HCT116 (cell line): ENCODE results near the gene PDHX. TPM values are rescaled to one million over a fixed set of nuclear protein-coding genes. Genes with fewer than 3 reads are reported as not detected.
A peak's percentile ranks its signal among the peaks of the same experiment; 100 is the strongest.

ENCODE experiments used
- ATAC-seq: fragments of 200-7000 bp; cut with Tn5 transposase; 2 replicates; pipeline ENCODE4 v1.9.1; 2020; ENCODE audit warnings: mild to moderate bottlenecking, moderate library complexity
- BruUV-seq: library from RNA; stranded (reverse); fragments of 400-500 nt; replicated peaks from 2 replicates; lab custom pipeline; 2021; lab: Mats Ljungman, UMichigan
- CTCF ChIA-PET: fragments of 300-600 bp; sonication (Branson Sonifier 250); formaldehyde crosslinking; loops from one replicate; lab custom pipeline; 2021; ENCODE audit warnings: antibody characterized with exemption; lab: Charles Lee
- POLR2A ChIA-PET: fragments of 300-600, 350-600 bp; sonication (Branson Sonifier 250); formaldehyde crosslinking; loops from one replicate; lab custom pipeline; 2021; ENCODE audit warnings: antibody characterized with exemption; lab: Charles Lee
- RAD21 ChIA-PET, 2 experiments: fragments of 300-600 bp; sonication (Branson Sonifier 250); formaldehyde crosslinking; loops; one replicate each; lab custom pipeline; 2023; ENCODE audit warnings: low total read pairs in 2 of 2; ENCODE audit not compliant: uncharacterized antibody in 2 of 2, unreplicated experiment in 2 of 2, low non-redundant PET in 1 of 2; lab: Charles Lee
- DNase-seq: peaks from one replicate; pipeline ENCODE4 v3.0.0-alpha.2; 2010; ENCODE audit warnings: low read depth, low spot score
- H2AFZ ChIP-seq: fragments of 200-600 bp; shearing (Covaris generic), sonication (generic); 2 replicates; pipeline ENCODE4 v1.6.1; 2017; ENCODE audit warnings: low read depth, mixed run types, mixed read lengths, antibody characterized with exemption, low read length; ENCODE audit not compliant: poor library complexity, severe bottlenecking
- H3K27ac ChIP-seq: 2 replicates; pipeline ENCODE4 v1.5.1; 2012; ENCODE audit warnings: low read depth, low read length
- H3K27me3 ChIP-seq: fragments of 200-600 bp; sonication (generic); 2 replicates; pipeline ENCODE4 v1.6.1; 2016; ENCODE audit warnings: mixed run types, low read length, mixed read lengths; ENCODE audit not compliant: insufficient read depth
- H3K36me3 ChIP-seq, 2 experiments: fragments of 200-500 bp in 1 of 2; fragments of 200-600 bp in 1 of 2; sonication (Bioruptor generic) in 1 of 2; sonication (generic) in 1 of 2; 2 replicates each; pipeline versions ENCODE4 v1.5.1 to v1.6.1; 2014 to 2016; ENCODE audit warnings: low read length in 2 of 2, inconsistent platforms in 1 of 2, mixed read lengths in 1 of 2, mixed run types in 1 of 2; ENCODE audit not compliant: insufficient read depth in 2 of 2, control insufficient read depth in 1 of 2
- H3K4me1 ChIP-seq, 2 experiments: fragments of 200-600 bp in 1 of 2; sonication (generic) in 1 of 2; 2 replicates each; pipeline versions ENCODE4 v1.5.1 to v1.6.1; 2012 to 2017; ENCODE audit warnings: low read length in 2 of 2, inconsistent platforms in 1 of 2, mild to moderate bottlenecking in 1 of 2, mixed read lengths in 1 of 2, mixed run types in 1 of 2, moderate library complexity in 1 of 2; ENCODE audit not compliant: insufficient read depth in 2 of 2, control insufficient read depth in 1 of 2
- H3K4me2 ChIP-seq: fragments of 200-600 bp; sonication (generic); 2 replicates; pipeline ENCODE4 v1.6.1; 2017; ENCODE audit warnings: mixed run types, low read length, mixed read lengths
- H3K4me3 ChIP-seq, 2 experiments: fragments of 200-600 bp in 1 of 2; sonication (generic) in 1 of 2; replicated peaks in 1 of 2; 2 replicates each; pipeline ENCODE4 v1.5.1; 2011 to 2016; ENCODE audit warnings: low read length in 2 of 2, control low read depth in 1 of 2, low read depth in 1 of 2, mild to moderate bottlenecking in 1 of 2, mixed read lengths in 1 of 2, mixed run types in 1 of 2
- H3K79me2 ChIP-seq: fragments of 200-600 bp; sonication (generic); 2 replicates; pipeline ENCODE4 v1.6.1; 2017; ENCODE audit warnings: mild to moderate bottlenecking, mixed run types, low read length, moderate library complexity, mixed read lengths; ENCODE audit not compliant: insufficient read depth
- H3K9ac ChIP-seq: fragments of 200-600 bp; sonication (generic); 2 replicates; pipeline ENCODE4 v1.6.1; 2016; ENCODE audit warnings: low read length, mixed read lengths
- H3K9me2 ChIP-seq: fragments of 200-600 bp; sonication (generic), shearing (Covaris generic); 2 replicates; pipeline ENCODE4 v1.6.1; 2017; ENCODE audit warnings: mixed run types, mild to moderate bottlenecking, moderate library complexity; ENCODE audit not compliant: insufficient read depth
- H3K9me3 ChIP-seq, 2 experiments: fragments of 200-500 bp in 1 of 2; fragments of 200-600 bp in 1 of 2; sonication (Bioruptor generic) in 1 of 2; sonication (generic) in 1 of 2; 2 replicates each; pipeline ENCODE4 v1.6.1; 2014 to 2017; ENCODE audit warnings: low read length in 2 of 2, mixed read lengths in 2 of 2, inconsistent platforms in 1 of 2, low read depth in 1 of 2, mild to moderate bottlenecking in 1 of 2, mixed run types in 1 of 2, moderate library complexity in 1 of 2; ENCODE audit not compliant: control insufficient read depth in 1 of 2, insufficient read depth in 1 of 2
- H4K20me1 ChIP-seq: fragments of 200-600 bp; sonication (generic), shearing (Covaris generic); 2 replicates; pipeline ENCODE4 v1.6.1; 2017; ENCODE audit warnings: mixed run types, mild to moderate bottlenecking, moderate library complexity; ENCODE audit not compliant: insufficient read depth
- CBX3 ChIP-seq: IDR thresholded peaks from 2 replicates; pipeline ENCODE4 v1.6.1; 2012; ENCODE audit warnings: low read depth
- EZH2 ChIP-seq: fragments of 200-600 bp; sonication (generic); IDR thresholded peaks from 2 replicates; pipeline ENCODE4 v1.6.1; 2017; ENCODE audit warnings: antibody characterized with exemption, mixed run types
- EZH2phosphoT487 ChIP-seq: fragments of 200-600 bp; IDR thresholded peaks from 2 replicates; pipeline ENCODE4 v1.6.1; 2018; ENCODE audit warnings: antibody characterized with exemption, borderline replicate concordance
- FOSL1 ChIP-seq: IDR thresholded peaks from 2 replicates; pipeline ENCODE4 v1.6.1; 2012; ENCODE audit warnings: low read depth
- POLR2A ChIP-seq: IDR thresholded peaks from 2 replicates; pipeline ENCODE4 v1.7.0; 2011; ENCODE audit warnings: borderline replicate concordance; ENCODE audit not compliant: insufficient read depth, insufficient read length; ENCODE audit errors: extremely low read depth
- POLR2AphosphoS5 ChIP-seq: IDR thresholded peaks from 2 replicates; pipeline ENCODE4 v1.6.1; 2011; ENCODE audit warnings: mild to moderate bottlenecking, low read depth, low read length, moderate library complexity
- SIN3A ChIP-seq: IDR thresholded peaks from 2 replicates; pipeline ENCODE4 v1.6.1; 2012; ENCODE audit warnings: low read depth
- SP1 ChIP-seq: IDR thresholded peaks from 2 replicates; pipeline ENCODE4 v1.6.1; 2012; ENCODE audit warnings: low read depth
- ZFX ChIP-seq: fragments of 450-650 bp; IDR thresholded peaks from 2 replicates; pipeline ENCODE4 v1.6.1; 2017
- intact Hi-C: fragments of 100-400 bp; cut with micrococcal nuclease; formaldehyde crosslinking; loops from 2 replicates; pipeline ENCODE4 v1.10.0; 2022
- total RNA-seq: library from RNA; stranded (reverse); gene quantifications from one replicate; pipeline ENCODE4 v1.2.1, GENCODE V29; 2021; ENCODE audit not compliant: unreplicated experiment
- TF ChIP-seq, protein P1 (sequence below): IDR thresholded peaks from 2 replicates; pipeline ENCODE4 v1.6.1; 2012; ENCODE audit warnings: low read depth
- TF ChIP-seq, protein P2 (sequence below), 3 experiments: fragments of 200-600 bp in 1 of 3; sonication (generic) in 1 of 3; IDR thresholded peaks in 2 of 3; conservative IDR thresholded peaks in 1 of 3; 2 replicates each; pipeline ENCODE4 v1.5.1; 2012 to 2017; ENCODE audit warnings: low read depth in 2 of 3, low read length in 2 of 3, antibody characterized with exemption in 1 of 3, borderline replicate concordance in 1 of 3, control low read depth in 1 of 3, mild to moderate bottlenecking in 1 of 3, mixed read lengths in 1 of 3, mixed run types in 1 of 3, moderate library complexity in 1 of 3; ENCODE audit not compliant: insufficient read depth in 1 of 3
- TF ChIP-seq, protein P3 (sequence below): IDR thresholded peaks from 2 replicates; pipeline ENCODE4 v1.6.1; 2012

PDHX gene
- total RNA-seq, 1 experiment from 2014 or later = 36.6 TPM

DNA sequence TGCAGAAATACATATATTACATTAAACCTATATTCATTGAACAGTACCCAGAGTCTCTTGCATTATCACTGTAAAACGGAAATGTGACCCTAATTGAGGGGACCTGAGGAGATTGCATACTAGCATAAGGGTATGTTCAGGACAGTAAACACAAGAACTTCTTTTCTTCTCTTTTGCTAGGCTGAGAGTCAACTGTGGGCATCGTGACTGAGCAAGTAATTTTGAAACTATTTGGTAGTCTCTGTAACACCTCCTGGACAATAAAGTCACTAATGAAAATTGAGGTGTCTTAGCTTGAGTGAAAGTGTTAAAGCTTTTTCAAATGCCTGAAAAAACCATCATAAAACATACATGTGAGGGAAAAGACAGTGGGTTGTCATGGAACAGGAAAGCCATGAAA lies 90.9 kb downstream of the PDHX start:
- H3K9me2 ChIP-seq = no peaks in the 10 kb centered on the region
- H3K9me3 ChIP-seq = no peaks in the 10 kb centered on the region
- no peak for TF ChIP-seq SIN3A
- TF ChIP-seq CBX3 = no peak
- TF ChIP-seq, protein P1, sequence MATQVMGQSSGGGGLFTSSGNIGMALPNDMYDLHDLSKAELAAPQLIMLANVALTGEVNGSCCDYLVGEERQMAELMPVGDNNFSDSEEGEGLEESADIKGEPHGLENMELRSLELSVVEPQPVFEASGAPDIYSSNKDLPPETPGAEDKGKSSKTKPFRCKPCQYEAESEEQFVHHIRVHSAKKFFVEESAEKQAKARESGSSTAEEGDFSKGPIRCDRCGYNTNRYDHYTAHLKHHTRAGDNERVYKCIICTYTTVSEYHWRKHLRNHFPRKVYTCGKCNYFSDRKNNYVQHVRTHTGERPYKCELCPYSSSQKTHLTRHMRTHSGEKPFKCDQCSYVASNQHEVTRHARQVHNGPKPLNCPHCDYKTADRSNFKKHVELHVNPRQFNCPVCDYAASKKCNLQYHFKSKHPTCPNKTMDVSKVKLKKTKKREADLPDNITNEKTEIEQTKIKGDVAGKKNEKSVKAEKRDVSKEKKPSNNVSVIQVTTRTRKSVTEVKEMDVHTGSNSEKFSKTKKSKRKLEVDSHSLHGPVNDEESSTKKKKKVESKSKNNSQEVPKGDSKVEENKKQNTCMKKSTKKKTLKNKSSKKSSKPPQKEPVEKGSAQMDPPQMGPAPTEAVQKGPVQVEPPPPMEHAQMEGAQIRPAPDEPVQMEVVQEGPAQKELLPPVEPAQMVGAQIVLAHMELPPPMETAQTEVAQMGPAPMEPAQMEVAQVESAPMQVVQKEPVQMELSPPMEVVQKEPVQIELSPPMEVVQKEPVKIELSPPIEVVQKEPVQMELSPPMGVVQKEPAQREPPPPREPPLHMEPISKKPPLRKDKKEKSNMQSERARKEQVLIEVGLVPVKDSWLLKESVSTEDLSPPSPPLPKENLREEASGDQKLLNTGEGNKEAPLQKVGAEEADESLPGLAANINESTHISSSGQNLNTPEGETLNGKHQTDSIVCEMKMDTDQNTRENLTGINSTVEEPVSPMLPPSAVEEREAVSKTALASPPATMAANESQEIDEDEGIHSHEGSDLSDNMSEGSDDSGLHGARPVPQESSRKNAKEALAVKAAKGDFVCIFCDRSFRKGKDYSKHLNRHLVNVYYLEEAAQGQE = no peak
- no peak for TF ChIP-seq FOSL1
- TF ChIP-seq, protein P2, sequence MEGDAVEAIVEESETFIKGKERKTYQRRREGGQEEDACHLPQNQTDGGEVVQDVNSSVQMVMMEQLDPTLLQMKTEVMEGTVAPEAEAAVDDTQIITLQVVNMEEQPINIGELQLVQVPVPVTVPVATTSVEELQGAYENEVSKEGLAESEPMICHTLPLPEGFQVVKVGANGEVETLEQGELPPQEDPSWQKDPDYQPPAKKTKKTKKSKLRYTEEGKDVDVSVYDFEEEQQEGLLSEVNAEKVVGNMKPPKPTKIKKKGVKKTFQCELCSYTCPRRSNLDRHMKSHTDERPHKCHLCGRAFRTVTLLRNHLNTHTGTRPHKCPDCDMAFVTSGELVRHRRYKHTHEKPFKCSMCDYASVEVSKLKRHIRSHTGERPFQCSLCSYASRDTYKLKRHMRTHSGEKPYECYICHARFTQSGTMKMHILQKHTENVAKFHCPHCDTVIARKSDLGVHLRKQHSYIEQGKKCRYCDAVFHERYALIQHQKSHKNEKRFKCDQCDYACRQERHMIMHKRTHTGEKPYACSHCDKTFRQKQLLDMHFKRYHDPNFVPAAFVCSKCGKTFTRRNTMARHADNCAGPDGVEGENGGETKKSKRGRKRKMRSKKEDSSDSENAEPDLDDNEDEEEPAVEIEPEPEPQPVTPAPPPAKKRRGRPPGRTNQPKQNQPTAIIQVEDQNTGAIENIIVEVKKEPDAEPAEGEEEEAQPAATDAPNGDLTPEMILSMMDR (IDR thresholded peaks at IDR 0.05 in 2 of 3, conservative IDR thresholded peaks at IDR 0.05 in 1 of 3; ENCODE audit: borderline replicate concordance in 1 of 3, insufficient read depth in 1 of 3, low read depth in 2 of 3, low read length in 2 of 3) = no peak
- TF ChIP-seq ZFX = no peak
- TF ChIP-seq EZH2 = no peak
- TF ChIP-seq POLR2A = no peak
- TF ChIP-seq, protein P3, sequence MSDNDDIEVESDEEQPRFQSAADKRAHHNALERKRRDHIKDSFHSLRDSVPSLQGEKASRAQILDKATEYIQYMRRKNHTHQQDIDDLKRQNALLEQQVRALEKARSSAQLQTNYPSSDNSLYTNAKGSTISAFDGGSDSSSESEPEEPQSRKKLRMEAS = no peak
- TF ChIP-seq POLR2AphosphoS5 = no peak
- TF ChIP-seq SP1 = no peak
- TF ChIP-seq EZH2phosphoT487 = no peak
- CTCF ChIA-PET = no interaction called here
- no peaks in the 10 kb centered on the region for H4K20me1 ChIP-seq
- H3K4me2 ChIP-seq = no peak overlapping the region
- H3K9ac ChIP-seq = no peak overlapping the region
- intact Hi-C loops = no loop called here
- H3K36me3 ChIP-seq = no peaks in the 10 kb centered on the region
- H3K4me1 ChIP-seq = peaks cover 79 to 83% of the 10 kb centered on the region in 2 experiments
- no peaks in the 10 kb centered on the region for H3K27me3 ChIP-seq
- RAD21 ChIA-PET = interaction anchor here in 1 of 2 experiments (0.6 kb wide), 1 partner anchor 77 kb away, joined by 3 read pairs; no protein-coding TSS in a partner anchor
- peak overlapping the region; percentile 99; the same call in 1 of the 2 replicates for H3K27ac ChIP-seq
- DNase-seq (no peak), ATAC-seq (no peak)
- POLR2A ChIA-PET = interaction anchor here (3.4 kb wide), 1 partner anchor 132 kb away, joined by 23 read pairs; the partner anchor contains the start of gene CD44
- no peak overlapping the region for H2AFZ ChIP-seq
- no peaks in the 10 kb centered on the region for H3K79me2 ChIP-seq
- BruUV-seq = no TSS peak
- no peak overlapping the region for H3K4me3 ChIP-seq
